Measurements from ENCODE around the gene GPC5. TPM values are rescaled to one million over a fixed set of nuclear protein-coding genes. Genes with fewer than 3 reads are reported as not detected.

The GPC5 gene
- total and polyA plus RNA-seq, 2 of the 8 experiments (the other 6 are each of a cell fraction or from before 2014, with no cell fraction given): 0.20 to 0.39 TPM

GRCh38 chr13:92172191-92172590 lies 773.8 kb downstream of the GPC5 start:
- Histone ChIP-seq H2BK15ac (ENCODE audit: low read length) (no peak overlapping the region), H3K4ac (replicated peaks; ENCODE audit: insufficient read length, low read depth, low read length) (no peak overlapping the region), H3K27me3 (replicated peaks in 1 of 4; ENCODE audit: control insufficient read depth in 3 of 4, extremely low read depth in 1 of 4, insufficient read depth in 3 of 4, low read length in 3 of 4) (no peaks in the 10 kb centered on the region), H3K79me1 (ENCODE audit: low read depth, low read length) (no peaks in the 10 kb centered on the region), H2BK5ac (ENCODE audit: low read depth, low read length) (no peak overlapping the region), H4K91ac (replicated peaks; ENCODE audit: insufficient read length, low read length) (no peak overlapping the region), H3K4me1 (replicated peaks in 1 of 4; ENCODE audit: control insufficient read depth in 3 of 4, insufficient read depth in 4 of 4, low read length in 3 of 4) (no peaks in the 10 kb centered on the region), H2BK12ac (ENCODE audit: low read depth, low read length) (no peak overlapping the region), H3K14ac (ENCODE audit: insufficient read length) (no peak overlapping the region), H4K8ac (ENCODE audit: extremely low read depth, insufficient read depth, low read length) (no peak overlapping the region), H3K4me2 (ENCODE audit: insufficient read depth in 1 of 2, low read depth in 2 of 2, low read length in 2 of 2) (no peak overlapping the region), H3K18ac (ENCODE audit: extremely low read depth, low read length) (no peak overlapping the region), H2BK120ac (replicated peaks; ENCODE audit: low read depth, low read length) (no peak overlapping the region), H3K27ac (ENCODE audit: low read depth, low read length) (no peak overlapping the region), H4K20me1 (replicated peaks in 1 of 2; ENCODE audit: control insufficient read depth in 1 of 2, insufficient read depth in 2 of 2, low read length in 2 of 2) (no peaks in the 10 kb centered on the region), H3K36me3 (ENCODE audit: control insufficient read depth in 2 of 4, insufficient read depth in 4 of 4, low read length in 3 of 4) (no peaks in the 10 kb centered on the region), H3K79me2 (ENCODE audit: control insufficient read depth in 1 of 2, insufficient read depth in 2 of 2, low read length in 2 of 2) (no peaks in the 10 kb centered on the region), H3K9me3 (ENCODE audit: insufficient read depth in 2 of 2, low read depth in 1 of 2, low read length in 1 of 2) (no peaks in the 10 kb centered on the region), H3K4me3 (ENCODE audit: extremely low read depth in 1 of 4, insufficient read depth in 2 of 4, low read depth in 3 of 4, low read length in 4 of 4) (no peak overlapping the region), H3K56ac (replicated peaks; ENCODE audit: insufficient read length, low read depth, low read length) (no peak overlapping the region), H3K9ac (replicated peaks in 1 of 4; ENCODE audit: extremely low read depth in 1 of 4, low read depth in 3 of 4, low read length in 3 of 4) (no peak overlapping the region), H4K5ac (ENCODE audit: insufficient read length, low read depth, low read length) (no peak overlapping the region), H2BK20ac (ENCODE audit: low read length) (no peak overlapping the region), H2AFZ (ENCODE audit: low read length) (no peak overlapping the region), H2AK5ac (ENCODE audit: low read depth, low read length) (no peak overlapping the region), H3K23me2 (ENCODE audit: low read depth, low read length) (no peaks in the 10 kb centered on the region; the same call in 1 of the 2 replicates), H3K23ac (ENCODE audit: insufficient read length) (no peak overlapping the region)
- 100% methylated on average over 1 of the region's 1 CpG; no CpG with 5 or more reads in 1 of the 2 experiments for WGBS, 2 experiments (ENCODE audit: extremely low coverage in 1 of 2, insufficient coverage in 1 of 2, insufficient read length in 1 of 2, insufficient replicate concordance in 2 of 2, low coverage in 1 of 2, low lambda C conversion rate in 2 of 2, missing lambda C conversion rate in 1 of 2)
- POLR2A ChIA-PET (ENCODE audit: partially characterized antibody): no interaction called here
- CTCF ChIA-PET (ENCODE audit: partially characterized antibody): no interaction called here
- DNase-seq (ENCODE audit: low read depth in 1 of 2, low spot score in 2 of 2) (no peak), FAIRE-seq (no peak)
- TF ChIP-seq POLR2A (IDR thresholded peaks at IDR 0.05; ENCODE audit: control extremely low read depth in 1 of 2, low read depth in 2 of 2, low read length in 2 of 2): no peak
- TF ChIP-seq, protein P1, sequence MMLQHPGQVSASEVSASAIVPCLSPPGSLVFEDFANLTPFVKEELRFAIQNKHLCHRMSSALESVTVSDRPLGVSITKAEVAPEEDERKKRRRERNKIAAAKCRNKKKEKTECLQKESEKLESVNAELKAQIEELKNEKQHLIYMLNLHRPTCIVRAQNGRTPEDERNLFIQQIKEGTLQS (IDR thresholded peaks at IDR 0.05; ENCODE audit: insufficient read depth, low read depth, low read length): no peak
- TF ChIP-seq RXRA (IDR thresholded peaks at IDR 0.05; ENCODE audit: insufficient read depth, low read depth, low read length): no peak
- no peak for TF ChIP-seq SIX5 (IDR thresholded peaks at IDR 0.05; ENCODE audit: low read depth, low read length)
- no peak for TF ChIP-seq SIN3A (conservative IDR thresholded peaks at IDR 0.05 in 1 of 2, IDR thresholded peaks at IDR 0.05 in 1 of 2; ENCODE audit: low read depth in 1 of 2, low read length in 2 of 2)
- TF ChIP-seq KDM4A (IDR thresholded peaks at IDR 0.05; ENCODE audit: low read depth, low read length, severe bottlenecking): no peak
- TF ChIP-seq, protein P2, sequence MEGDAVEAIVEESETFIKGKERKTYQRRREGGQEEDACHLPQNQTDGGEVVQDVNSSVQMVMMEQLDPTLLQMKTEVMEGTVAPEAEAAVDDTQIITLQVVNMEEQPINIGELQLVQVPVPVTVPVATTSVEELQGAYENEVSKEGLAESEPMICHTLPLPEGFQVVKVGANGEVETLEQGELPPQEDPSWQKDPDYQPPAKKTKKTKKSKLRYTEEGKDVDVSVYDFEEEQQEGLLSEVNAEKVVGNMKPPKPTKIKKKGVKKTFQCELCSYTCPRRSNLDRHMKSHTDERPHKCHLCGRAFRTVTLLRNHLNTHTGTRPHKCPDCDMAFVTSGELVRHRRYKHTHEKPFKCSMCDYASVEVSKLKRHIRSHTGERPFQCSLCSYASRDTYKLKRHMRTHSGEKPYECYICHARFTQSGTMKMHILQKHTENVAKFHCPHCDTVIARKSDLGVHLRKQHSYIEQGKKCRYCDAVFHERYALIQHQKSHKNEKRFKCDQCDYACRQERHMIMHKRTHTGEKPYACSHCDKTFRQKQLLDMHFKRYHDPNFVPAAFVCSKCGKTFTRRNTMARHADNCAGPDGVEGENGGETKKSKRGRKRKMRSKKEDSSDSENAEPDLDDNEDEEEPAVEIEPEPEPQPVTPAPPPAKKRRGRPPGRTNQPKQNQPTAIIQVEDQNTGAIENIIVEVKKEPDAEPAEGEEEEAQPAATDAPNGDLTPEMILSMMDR (IDR thresholded peaks at IDR 0.05; ENCODE audit: control extremely low read depth in 1 of 3, insufficient read depth in 1 of 3, low read depth in 1 of 3, low read length in 3 of 3): no peak
- no peak for TF ChIP-seq CHD2 (IDR thresholded peaks at IDR 0.05; ENCODE audit: low read length)
- TF ChIP-seq JUND (IDR thresholded peaks at IDR 0.05; ENCODE audit: low read length): no peak

All from H1 (cell line).